GM12864 (cell line): ENCODE measurements around the gene CDH18.

Experiments
- DNase-seq: peaks from one replicate; pipeline ENCODE4 v3.0.0-alpha.2; 2011; ENCODE audit warnings: low read depth
- H3K4me3 ChIP-seq: 2 replicates; pipeline ENCODE4 v1.5.1; 2011; ENCODE audit warnings: mild to moderate bottlenecking, low read depth, low read length, control low read depth
- CTCF ChIP-seq: IDR thresholded peaks from 2 replicates; pipeline ENCODE4 v1.5.1; 2011; ENCODE audit warnings: low read depth, mild to moderate bottlenecking, moderate library complexity, low read length, control low read depth, inconsistent platforms; ENCODE audit errors: missing control alignments

The CDH18 gene

DNA sequence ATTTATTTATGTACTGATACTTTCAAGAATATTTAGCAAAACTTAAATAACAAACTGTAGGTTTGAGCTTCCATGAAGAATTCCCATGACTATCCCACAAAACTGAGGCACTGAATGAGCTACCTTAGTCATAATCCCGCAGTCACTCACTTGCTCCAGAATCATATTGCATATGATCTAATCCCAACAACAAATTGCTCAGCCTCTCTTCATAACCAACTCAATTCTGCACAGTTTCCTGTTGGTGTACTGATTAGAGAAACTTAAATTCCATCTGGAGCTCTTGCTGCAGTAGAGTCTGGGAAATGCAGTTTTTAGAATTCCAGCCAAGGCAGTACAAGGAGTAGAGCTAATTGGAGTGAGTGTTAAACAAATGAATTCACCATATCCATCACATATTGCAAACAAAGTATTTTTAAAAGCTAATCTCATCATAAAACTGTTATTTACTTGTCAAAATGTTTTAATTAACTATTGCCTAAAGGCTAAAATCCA lies 35.7 kb upstream of the CDH18 start:
- TF ChIP-seq CTCF = no peak
- no peak for DNase-seq
- H3K4me3 ChIP-seq = no peak overlapping the region

GRCh38 chr5:20020247-20020646 lies 32.2 kb upstream of the CDH18 start:
- no peak for DNase-seq
- no peak overlapping the region for H3K4me3 ChIP-seq
- no peak for TF ChIP-seq CTCF

GRCh38 chr5:20017021-20017420 lies 29.0 kb upstream of the CDH18 start:
- no peak for DNase-seq
- TF ChIP-seq CTCF = no peak
- no peak overlapping the region for H3K4me3 ChIP-seq

DNA sequence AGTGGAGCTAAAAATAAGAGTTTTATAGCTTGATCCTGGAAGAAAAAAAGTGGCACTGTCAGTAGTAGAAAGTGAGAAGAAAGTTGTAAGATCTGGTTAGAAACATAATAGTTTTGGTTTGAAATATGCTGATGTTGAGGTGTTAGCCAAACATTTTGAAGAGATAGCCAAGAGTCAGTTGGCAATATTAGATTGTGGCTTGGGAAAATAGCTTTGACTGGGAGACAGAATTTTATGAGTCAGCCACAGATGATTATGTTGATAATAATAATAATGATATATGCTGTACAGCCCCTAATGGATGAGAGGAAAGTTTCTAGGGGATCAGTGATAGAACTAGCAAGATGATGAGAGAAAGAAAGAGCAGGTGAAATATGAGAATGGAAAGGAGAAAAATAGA lies 12.4 kb upstream of the CDH18 start:
- no peak for TF ChIP-seq CTCF
- no peak for DNase-seq
- no peak overlapping the region for H3K4me3 ChIP-seq

- no peak overlapping the region for H3K4me3 ChIP-seq
- no peak for DNase-seq
- no peak for TF ChIP-seq CTCF
Measured at GRCh38 chr5:19988457-19988856, 457 bp upstream of the CDH18 start.

DNA sequence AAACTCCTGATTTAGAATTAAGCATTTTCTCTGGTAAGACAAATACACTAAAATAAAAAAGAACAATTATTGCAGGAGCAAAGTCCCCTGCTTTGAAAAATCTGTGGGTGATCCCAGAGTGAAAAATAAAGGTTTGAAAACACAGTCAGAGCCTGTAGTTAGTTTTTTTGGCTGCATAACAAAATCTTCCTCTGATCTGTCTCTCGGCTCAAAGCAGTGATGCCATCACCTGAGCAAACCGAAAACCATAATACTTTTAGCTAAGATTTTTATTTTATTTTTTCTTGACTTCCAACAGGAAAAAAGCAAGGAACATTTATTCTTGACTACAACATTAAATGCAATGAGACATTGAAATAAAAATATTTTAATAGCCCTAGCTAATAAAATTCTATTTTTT lies 1.2 kb downstream of the CDH18 start:
- no peak for TF ChIP-seq CTCF
- no peak overlapping the region for H3K4me3 ChIP-seq
- no peak for DNase-seq

- TF ChIP-seq CTCF = no peak
- DNase-seq = no peak
- no peak overlapping the region for H3K4me3 ChIP-seq
Measured at GRCh38 chr5:19986031-19986619, 1.9 kb downstream of the CDH18 start.
